PC-9 (cell line): Measurements from ENCODE around the gene METTL5. TPM values are rescaled to one million over a fixed set of nuclear protein-coding genes. Genes with fewer than 3 reads are reported as not detected.

Experiments used
- BruUV-seq: library from RNA; stranded (reverse); fragments of 400-500 nt; replicated peaks from 2 replicates; lab custom pipeline; 2021; lab: Mats Ljungman, UMichigan
- CTCF ChIA-PET: fragments of 300-600 bp; sonication (Branson Sonifier 250); formaldehyde crosslinking; loops from one replicate; lab custom pipeline; 2022; ENCODE audit warnings: antibody characterized with exemption; lab: Charles Lee
- POLR2A ChIA-PET: fragments of 300-600 bp; sonication (Branson Sonifier 250); formaldehyde crosslinking; loops from one replicate; lab custom pipeline; 2022; ENCODE audit warnings: antibody characterized with exemption; ENCODE audit not compliant: unreplicated experiment; lab: Charles Lee
- DNase-seq, 2 experiments: peaks; one replicate each; pipeline versions ENCODE4 v3.0.0 to v3.0.0-alpha.2; 2015 to 2022; ENCODE audit warnings: mixed read lengths in 1 of 2
- H2AFZ ChIP-seq: fragments of 200-600 bp; sonication (generic); 2 replicates; pipeline ENCODE4 v1.8.1; 2017; ENCODE audit warnings: antibody characterized with exemption
- H3F3A ChIP-seq: fragments of 200-600 bp; sonication (generic); 2 replicates; pipeline ENCODE4 v1.8.1; 2017; ENCODE audit warnings: antibody characterized with exemption, mild to moderate bottlenecking, low read depth; ENCODE audit not compliant: insufficient read depth
- H3K27ac ChIP-seq: fragments of 200-600 bp; sonication (generic); 2 replicates; pipeline ENCODE4 v1.6.1; 2016; ENCODE audit warnings: mixed run types
- H3K27me3 ChIP-seq: fragments of 200-600 bp; sonication (generic); 2 replicates; pipeline ENCODE4 v1.6.1; 2016; ENCODE audit warnings: low read depth, mixed run types; ENCODE audit not compliant: insufficient read depth
- H3K36me3 ChIP-seq: fragments of 200-600 bp; sonication (generic); 2 replicates; pipeline ENCODE4 v1.6.1; 2016; ENCODE audit warnings: low read depth, mixed run types
- H3K4me1 ChIP-seq: fragments of 200-600 bp; sonication (generic); replicated peaks from 2 replicates; pipeline ENCODE4 v1.6.1; 2016; ENCODE audit warnings: mixed run types; ENCODE audit not compliant: insufficient read depth
- H3K4me2 ChIP-seq: fragments of 200-600 bp; sonication (generic); 2 replicates; pipeline ENCODE4 v1.6.1; 2017; ENCODE audit warnings: mixed run types
- H3K4me3 ChIP-seq: fragments of 200-600 bp; sonication (generic); 2 replicates; pipeline ENCODE4 v1.6.1; 2016; ENCODE audit warnings: mixed run types
- H3K79me2 ChIP-seq: fragments of 200-600 bp; sonication (generic); 2 replicates; pipeline ENCODE4 v1.6.1; 2017; ENCODE audit warnings: low read depth, mixed run types
- H3K9me2 ChIP-seq: fragments of 200-600 bp; sonication (generic); 2 replicates; pipeline ENCODE4 v1.8.1; 2017; ENCODE audit warnings: mild to moderate bottlenecking; ENCODE audit not compliant: insufficient read depth
- H3K9me3 ChIP-seq: fragments of 200-600 bp; sonication (generic); 2 replicates; pipeline ENCODE4 v1.8.1; 2016; ENCODE audit warnings: low read depth; ENCODE audit not compliant: insufficient read depth
- H4K20me1 ChIP-seq: fragments of 200-600 bp; sonication (generic); 2 replicates; pipeline ENCODE4 v1.8.1; 2017; ENCODE audit not compliant: insufficient read depth
- CTCF ChIP-seq: fragments of 200-600 bp; sonication (generic); conservative IDR thresholded peaks from 2 replicates; pipeline ENCODE4 v1.6.1; 2017; ENCODE audit warnings: mixed run types, antibody characterized with exemption, mild to moderate bottlenecking, moderate library complexity
- EZH2 ChIP-seq: fragments of 200-600 bp; sonication (generic); IDR thresholded peaks from 2 replicates; pipeline ENCODE4 v1.8.0; 2017; ENCODE audit warnings: antibody characterized with exemption, low read depth
- intact Hi-C: fragments of 100-400 bp; cut with micrococcal nuclease; formaldehyde crosslinking; loops from one replicate; pipeline ENCODE4 v1.10.0; 2022; ENCODE audit not compliant: unreplicated experiment
- total RNA-seq: library from RNA; stranded (reverse); gene quantifications from 2 replicates; pipeline ENCODE4 v1.2.3, GENCODE V29; 2021

METTL5 gene
- total RNA-seq, 1 experiment from 2014 or later = 51.1 TPM

GRCh38 chr2:169771021-169771420 is 53.7 kb downstream of the METTL5 start:
- intact Hi-C loops = no loop called here
- H3K4me2 ChIP-seq = no peak overlapping the region

GRCh38 chr2:169768262-169768995 is 56.3 kb downstream of the METTL5 start:
- Histone ChIP-seq H3K4me1 (no peaks in the 10 kb centered on the region), H3K9me2 (no peaks in the 10 kb centered on the region), H3K4me3 (no peak overlapping the region), H4K20me1 (no peaks in the 10 kb centered on the region), H2AFZ (no peak overlapping the region), H3K79me2 (no peaks in the 10 kb centered on the region), H3F3A (no peaks in the 10 kb centered on the region), H3K27me3 (no peaks in the 10 kb centered on the region), H3K4me2 (no peak overlapping the region), H3K36me3 (no peaks in the 10 kb centered on the region), H3K9me3 (no peaks in the 10 kb centered on the region), H3K27ac (no peak overlapping the region)
- no TSS peak for BruUV-seq
- ChIA-PET CTCF (no interaction called here), POLR2A (no interaction called here)
- TF ChIP-seq EZH2 (no peak), CTCF (no peak)
- no peak for DNase-seq
- intact Hi-C loops = no loop called here

More at GRCh38 chr2:169771021-169771420, 53.7 kb downstream of the METTL5 start:
- Histone ChIP-seq H3K9me3 (no peaks in the 10 kb centered on the region), H3K4me1 (no peaks in the 10 kb centered on the region), H3K9me2 (no peaks in the 10 kb centered on the region), H3F3A (no peaks in the 10 kb centered on the region), H3K27ac (no peak overlapping the region), H3K79me2 (no peaks in the 10 kb centered on the region), H3K27me3 (no peaks in the 10 kb centered on the region), H3K36me3 (no peaks in the 10 kb centered on the region), H4K20me1 (no peaks in the 10 kb centered on the region), H3K4me3 (no peak overlapping the region), H2AFZ (no peak overlapping the region)
- POLR2A ChIA-PET = no interaction called here
- CTCF ChIA-PET = interaction anchor here (0.6 kb wide), 1 partner anchor 151 kb away, joined by 4 read pairs; no protein-coding TSS in a partner anchor
- TF ChIP-seq CTCF (no peak), EZH2 (no peak)
- DNase-seq = no peak
- BruUV-seq = no TSS peak

- Histone ChIP-seq H3K4me2 (no peak overlapping the region), H3K4me3 (no peak overlapping the region), H3K9me2 (no peaks in the 10 kb centered on the region), H3K9me3 (no peaks in the 10 kb centered on the region), H3K27ac (no peak overlapping the region), H3K27me3 (no peaks in the 10 kb centered on the region), H3K36me3 (no peaks in the 10 kb centered on the region), H2AFZ (no peak overlapping the region), H4K20me1 (no peaks in the 10 kb centered on the region), H3F3A (no peaks in the 10 kb centered on the region), H3K4me1 (no peaks in the 10 kb centered on the region), H3K79me2 (no peaks in the 10 kb centered on the region)
- intact Hi-C loops = no loop called here
- BruUV-seq = no TSS peak
- ChIA-PET POLR2A (no interaction called here), CTCF (no interaction called here)
- TF ChIP-seq CTCF = peak; percentile 66
- no peak for TF ChIP-seq EZH2
- no peak for DNase-seq
Measured at GRCh38 chr2:169767243-169767888, 57.3 kb downstream of the METTL5 start.
